HS-27A (cell line): ENCODE measurements around the gene DLGAP4.

Experiments
- DNase-seq: peaks from one replicate; pipeline ENCODE4 v3.0.0-alpha.2; 2012; ENCODE audit warnings: low read depth, missing footprints

The DLGAP4 gene

GRCh38 chr20:36308986-36309385 lies 2.8 kb downstream of the DLGAP4 start:
- no peak for DNase-seq

GRCh38 chr20:36309643-36310042 lies 3.5 kb downstream of the DLGAP4 start:
- no peak for DNase-seq

DNA sequence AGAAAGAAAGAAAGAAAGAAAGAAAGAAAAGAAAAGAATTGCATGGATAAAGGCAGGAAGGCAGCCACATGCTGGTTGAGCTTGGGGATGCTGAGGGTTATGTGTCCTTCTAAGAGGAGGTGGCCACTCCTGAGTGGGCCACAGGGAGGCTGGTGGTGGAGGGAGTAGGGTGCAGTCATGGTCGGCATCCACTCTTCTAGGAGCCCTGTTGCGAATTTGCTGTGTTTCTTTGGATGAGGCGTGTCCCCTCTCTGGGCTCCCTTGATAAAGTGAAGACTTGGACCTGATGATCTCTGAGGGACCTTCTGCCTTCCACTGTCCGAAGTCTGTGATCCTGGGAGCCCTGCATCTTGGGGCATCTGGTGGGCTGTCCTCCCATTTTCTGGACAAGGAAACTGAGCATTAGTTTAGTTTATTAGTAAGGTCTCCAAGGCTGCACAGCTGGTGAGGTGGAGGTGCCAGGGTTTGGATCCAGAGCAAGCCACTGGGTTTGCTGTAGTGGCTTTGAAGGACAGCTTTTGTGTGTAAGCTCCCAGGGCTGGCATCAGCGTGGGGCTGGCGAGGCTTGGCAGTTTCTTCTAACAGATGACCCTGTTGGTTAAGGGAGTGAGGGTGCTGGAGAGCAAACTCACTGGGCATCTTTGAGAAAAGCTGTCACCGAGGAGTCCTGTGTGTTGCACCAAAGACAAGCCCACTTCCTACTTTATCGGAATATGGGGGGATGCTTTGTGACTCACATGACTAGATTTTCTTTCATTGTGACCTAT lies 4.3 kb downstream of the DLGAP4 start:
- no peak for DNase-seq

DNA sequence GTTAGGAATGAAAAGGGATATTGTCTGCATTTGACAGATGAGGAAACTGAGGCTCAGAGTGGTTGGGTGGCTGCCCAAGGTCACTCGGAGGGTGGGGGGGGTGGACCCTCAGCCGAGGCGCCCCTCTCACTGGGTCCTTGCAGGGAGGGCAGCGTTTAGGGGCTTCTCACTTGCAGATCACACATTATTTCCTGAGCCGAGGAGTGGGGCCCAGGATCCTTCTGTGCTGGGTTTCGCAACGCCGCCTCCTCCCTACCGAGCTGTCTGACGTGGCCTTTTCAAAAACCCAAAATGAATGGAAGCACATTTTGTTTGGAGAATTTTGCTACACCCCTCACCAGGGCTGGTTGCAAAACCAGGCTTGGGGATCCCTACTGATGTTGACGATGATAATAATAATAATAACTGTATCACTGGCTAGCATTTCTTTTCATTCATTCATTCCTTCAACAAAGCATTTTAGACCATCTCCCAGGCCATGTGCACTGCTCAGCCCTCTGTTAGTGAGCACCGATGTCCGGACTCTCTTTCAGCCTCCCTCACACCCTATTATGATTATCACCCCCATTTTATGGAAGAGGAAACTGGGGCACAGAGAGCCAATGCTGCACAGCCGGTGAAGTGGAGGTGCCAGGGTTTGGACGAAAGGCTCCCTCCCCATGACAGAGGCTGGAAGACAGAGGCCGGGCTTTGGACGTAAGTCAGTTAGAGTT lies 5.2 kb downstream of the DLGAP4 start:
- DNase-seq, result no peak

DNA sequence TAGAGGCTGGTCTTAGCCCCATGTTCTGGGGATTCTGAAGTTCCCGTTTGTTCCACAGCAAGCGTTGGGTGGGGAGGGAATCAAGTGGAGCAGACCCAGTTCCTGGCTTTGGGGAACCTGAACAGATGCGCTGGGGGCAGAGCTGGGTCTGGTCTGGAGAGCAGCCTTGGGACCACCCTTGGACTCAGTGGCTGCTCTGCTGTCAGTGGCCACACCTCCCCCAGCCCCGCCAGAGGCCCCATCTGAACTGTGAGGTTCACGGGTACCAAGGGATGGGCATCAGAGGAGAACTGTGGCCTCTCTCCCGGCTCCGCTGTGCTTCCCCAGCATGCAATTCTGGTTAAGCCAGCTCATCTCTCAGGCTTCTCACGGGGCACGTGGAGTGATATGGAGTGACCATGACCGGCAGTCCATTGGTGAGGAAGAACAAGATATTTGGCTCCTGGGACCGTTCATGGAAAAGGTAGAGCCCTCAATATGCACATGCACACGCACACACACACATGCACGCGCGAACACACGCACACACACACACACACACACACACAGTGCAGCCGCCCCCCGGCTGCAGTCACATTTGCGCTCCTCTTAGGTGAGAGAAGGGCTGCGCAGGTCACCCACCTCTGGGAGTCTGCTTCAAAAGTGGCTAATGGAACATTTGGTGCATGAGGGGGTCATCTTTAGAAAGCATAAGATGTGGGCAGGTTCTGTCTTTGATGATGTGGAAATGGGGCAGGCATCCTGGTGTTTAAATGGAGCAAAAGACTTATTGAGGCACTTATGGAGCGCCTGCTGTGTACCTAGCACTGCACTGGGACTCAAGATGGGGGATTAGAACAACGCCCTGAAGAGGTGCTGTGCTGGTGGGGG lies 6.0 kb downstream of the DLGAP4 start:
- DNase-seq, result no peak

DNA sequence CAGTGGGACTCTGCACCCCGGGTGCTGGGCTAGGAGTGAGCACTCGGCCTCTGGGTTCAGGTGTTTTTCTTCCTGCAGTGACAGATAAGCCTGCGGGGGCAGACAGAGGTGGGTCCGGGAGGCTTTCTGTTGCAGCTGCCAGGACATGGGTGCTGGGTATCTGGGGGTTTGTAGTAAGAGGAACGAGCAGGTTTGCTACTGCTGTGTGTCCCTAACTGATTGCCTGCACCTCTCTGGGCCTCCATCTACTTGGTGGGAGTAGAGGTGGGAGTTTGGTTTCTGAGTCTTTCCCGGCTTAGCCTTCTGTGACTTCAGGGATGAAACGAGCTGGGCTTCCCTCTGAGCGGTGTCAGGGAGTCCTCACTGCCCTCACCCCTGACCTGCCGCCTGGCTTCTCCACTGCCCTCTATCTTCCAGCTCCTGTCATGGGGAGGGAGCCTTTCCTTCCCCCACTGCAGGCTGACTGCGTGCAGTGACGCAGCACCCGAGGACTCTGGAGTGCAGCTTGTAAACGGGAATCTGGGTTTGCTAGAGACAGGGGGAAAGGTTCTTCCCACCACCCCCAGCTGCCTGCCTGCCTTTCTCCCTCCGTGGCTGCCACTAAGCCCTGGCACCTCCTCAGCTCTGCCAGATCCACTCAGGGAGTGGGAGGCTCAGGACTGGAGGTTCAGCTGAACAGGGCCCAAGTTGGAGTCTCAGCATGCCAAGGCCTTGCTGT lies 6.7 kb downstream of the DLGAP4 start:
- no peak for DNase-seq

- DNase-seq, result no peak
Observed at GRCh38 chr20:36313476-36313875, 7.3 kb downstream of the DLGAP4 start.

GRCh38 chr20:36313926-36314325 lies 7.8 kb downstream of the DLGAP4 start:
- DNase-seq, result no peak

DNA sequence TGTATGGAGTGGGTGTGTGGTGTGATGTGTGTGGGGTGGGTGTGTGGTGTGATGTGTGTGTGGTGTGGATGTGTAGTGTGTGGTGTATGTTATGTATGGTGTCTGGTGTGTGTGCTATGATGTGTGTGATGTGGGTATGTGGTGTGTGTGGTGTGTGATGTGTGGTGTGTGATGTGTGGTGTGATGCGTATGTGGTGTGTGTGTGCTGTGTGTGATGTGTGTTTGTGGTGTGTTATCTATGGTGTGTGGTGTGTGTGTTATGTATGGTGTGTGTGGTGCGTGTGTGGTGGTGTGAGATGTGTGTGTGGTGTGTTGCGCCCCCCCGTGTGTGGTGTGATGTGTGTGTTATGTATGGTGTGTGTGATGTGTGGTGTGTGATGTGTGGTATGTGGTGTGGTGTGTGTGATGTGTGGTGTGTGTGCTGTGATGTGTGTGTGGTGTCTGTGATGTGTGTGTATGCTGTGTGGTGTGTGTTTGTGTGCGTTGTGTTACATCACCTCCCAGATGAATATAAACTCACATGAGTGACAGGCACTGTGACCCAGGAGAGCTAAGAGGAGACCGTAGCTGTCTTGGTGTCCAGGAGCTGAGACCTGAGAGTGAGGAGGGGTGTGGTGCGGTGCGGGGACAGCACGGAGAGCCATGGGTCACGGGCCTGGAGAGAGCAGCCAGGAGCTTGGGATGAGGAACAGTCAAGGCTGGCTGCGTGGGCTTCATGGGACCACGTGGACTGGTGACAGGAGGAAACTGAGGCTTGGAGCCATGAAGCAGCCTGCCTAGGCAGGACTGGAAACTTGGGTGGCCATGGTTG lies 8.8 kb downstream of the DLGAP4 start:
- no peak for DNase-seq

DNA sequence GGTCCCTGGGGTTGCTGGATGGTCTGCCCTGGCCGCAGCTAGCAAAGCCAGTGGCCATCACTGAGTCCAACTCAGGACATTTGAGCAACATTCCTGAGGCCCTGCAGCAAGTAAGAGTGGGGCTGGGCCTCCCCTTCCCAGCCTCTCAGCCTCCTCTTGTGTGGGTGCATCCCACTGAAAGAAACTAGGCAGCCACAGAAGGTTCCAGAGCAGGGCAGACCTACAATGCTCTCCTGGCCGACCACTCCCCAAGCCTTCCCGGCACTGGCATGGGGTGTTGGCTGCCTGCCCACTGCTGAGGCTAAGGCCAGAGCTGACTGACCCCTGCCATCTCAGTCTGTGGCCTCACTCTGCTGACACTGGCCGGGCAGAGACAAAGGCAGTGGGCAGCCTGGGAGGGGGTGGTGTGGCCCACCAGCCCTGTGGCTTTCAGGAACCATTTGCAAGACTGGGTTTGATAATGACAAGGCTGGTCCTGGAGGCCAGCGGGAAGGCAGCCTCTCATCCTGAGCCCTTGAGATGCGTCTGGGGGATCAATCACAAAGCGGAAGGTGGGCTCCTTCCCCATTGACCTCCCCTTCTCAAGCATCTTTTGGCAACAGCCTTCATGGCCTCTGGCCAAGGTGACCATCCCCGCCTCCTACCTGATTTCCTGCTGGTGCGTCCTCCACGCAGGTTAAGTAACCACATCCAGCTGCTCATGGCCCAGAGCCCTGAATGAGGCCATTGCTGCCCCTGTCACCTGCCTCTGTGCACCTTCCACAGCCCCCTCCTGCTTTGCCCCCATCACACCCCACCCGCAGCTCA lies 9.6 kb downstream of the DLGAP4 start:
- DNase-seq, result no peak

DNA sequence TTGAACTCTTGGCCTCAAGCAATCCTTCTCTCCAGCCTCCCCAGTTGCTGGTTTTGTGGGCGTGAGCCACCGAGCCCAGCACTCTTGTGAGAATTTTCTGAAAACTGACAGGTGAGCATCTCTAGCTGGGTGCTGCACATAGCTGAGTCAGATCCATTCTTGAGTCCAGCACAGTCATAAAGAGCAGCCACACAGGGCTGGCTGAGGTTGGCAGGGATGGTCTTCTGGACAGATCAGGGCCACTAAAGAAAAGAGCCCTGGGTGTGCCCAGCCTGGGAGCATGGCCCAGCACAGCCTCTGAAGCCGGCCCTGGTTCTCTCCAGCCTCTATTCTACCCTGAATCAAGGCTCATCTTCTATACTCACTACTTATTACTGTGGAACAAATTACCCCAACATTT lies 11.5 kb downstream of the DLGAP4 start:
- no peak for DNase-seq

GRCh38 chr20:36318166-36318565 lies 12.0 kb downstream of the DLGAP4 start:
- no peak for DNase-seq

DNA sequence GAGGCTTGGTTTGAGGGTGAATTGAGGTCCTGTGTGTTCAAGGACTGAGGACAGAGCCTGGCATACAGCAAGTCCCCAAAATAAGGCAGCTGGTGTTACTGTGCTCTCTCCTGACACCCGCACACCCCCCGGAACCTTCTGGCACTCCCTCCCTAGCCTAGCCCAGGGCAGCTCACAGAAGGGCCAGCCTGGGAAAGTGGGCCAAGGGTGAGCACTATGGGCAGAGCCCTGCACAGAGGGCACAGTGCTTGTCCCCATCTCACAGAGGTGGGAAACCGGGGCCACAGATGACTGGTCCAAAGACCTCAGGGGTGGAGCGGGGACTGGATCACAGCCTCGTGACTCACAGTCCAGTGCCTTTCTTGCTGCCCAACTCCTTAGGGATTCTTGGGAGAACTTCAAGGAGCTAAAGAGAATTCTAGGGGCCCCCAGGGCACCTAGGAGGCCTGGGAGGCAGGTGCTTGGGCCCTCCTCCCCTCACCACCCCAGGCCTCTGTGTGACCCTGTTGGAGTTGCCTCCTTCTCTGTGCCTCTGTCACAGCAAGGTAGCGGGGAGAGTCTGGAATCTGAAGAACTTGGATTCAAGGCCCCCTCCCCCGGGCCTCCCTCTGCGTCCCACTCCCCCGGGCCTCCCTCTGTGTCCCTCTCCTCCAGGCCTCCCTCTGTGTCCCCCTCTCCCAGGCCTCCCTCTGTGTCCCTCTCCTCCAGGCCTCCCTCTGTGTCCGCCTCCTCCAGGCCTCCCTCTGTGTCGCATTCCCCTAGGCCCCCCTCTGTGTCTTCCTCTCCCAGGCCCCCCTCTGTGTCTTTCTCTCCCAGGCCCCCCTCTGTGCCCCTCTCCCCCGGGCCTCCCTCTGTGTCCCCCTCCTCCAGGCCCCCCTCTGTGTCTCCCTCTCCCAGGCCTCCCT lies 13.5 kb downstream of the DLGAP4 start:
- no peak for DNase-seq

- no peak for DNase-seq
Observed at GRCh38 chr20:36320261-36320897, 14.2 kb downstream of the DLGAP4 start.

- no peak for DNase-seq
Observed at GRCh38 chr20:36320898-36321695, 15.0 kb downstream of the DLGAP4 start.

DNA sequence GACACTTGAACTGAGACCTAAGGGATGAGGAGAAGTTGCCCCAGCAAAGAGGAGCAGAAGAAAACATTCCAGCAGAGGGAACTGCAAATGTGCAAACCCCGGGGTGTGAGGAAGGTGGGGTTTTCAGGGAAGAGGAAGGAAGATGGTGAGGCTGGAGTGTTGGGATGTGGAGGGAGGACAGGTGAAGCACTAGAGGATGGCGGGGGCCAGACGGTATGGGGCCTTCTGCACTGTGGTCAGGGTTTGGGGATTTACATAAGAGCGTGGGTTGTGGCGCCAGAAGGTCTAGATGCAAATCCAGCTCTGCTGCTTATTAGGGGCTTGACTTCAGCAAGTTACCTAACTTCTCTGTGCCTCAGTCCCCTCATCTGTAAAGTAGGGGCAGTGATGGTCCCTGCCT lies 16.0 kb downstream of the DLGAP4 start:
- no peak for DNase-seq

DNA sequence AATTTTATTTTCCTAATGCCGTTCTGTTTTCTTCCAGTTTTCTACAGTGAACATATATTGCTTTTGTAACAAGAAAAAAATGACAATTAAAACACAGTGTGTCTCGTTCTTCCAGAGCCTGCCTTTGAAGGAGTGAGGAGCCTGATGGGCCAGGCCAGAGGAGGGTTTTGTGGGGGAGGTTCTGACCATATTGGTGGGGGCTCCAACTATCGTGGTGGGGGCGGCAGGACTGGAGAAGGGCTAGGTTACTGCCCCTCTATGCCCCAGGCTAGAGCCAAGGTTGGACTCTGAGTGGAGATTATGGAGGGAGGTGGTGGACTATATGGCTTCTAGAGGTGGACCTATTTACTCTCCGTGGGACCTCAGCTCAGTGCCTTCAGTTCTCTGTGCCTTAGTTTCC lies 24.0 kb downstream of the DLGAP4 start:
- no peak for DNase-seq

DNA sequence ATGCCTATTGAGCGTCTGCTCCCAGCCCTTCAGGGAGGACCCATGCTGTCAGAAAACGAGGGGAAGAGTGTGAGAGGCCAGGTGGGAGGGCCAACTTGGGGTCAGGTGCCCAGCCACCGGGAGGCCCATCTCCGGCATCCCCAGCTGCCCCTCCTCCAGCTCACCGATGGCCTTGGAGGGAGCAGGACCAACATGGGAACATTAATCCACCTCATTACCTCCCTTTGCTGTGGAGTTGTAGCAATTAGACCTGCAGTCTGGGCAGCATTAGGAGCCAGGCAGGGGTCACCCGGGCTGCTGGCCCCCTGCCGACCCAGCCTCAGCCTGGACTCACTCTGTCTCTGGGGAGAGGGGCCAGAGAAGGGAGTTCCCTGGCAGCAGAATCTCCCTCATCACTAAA lies 25.1 kb downstream of the DLGAP4 start:
- no peak for DNase-seq
